ENCODE data around the gene UACA. TPM values are rescaled to one million over a fixed set of nuclear protein-coding genes. Genes with fewer than 3 reads are reported as not detected.

UACA gene
- total RNA-seq, 1 donor = 3.0 TPM

DNA sequence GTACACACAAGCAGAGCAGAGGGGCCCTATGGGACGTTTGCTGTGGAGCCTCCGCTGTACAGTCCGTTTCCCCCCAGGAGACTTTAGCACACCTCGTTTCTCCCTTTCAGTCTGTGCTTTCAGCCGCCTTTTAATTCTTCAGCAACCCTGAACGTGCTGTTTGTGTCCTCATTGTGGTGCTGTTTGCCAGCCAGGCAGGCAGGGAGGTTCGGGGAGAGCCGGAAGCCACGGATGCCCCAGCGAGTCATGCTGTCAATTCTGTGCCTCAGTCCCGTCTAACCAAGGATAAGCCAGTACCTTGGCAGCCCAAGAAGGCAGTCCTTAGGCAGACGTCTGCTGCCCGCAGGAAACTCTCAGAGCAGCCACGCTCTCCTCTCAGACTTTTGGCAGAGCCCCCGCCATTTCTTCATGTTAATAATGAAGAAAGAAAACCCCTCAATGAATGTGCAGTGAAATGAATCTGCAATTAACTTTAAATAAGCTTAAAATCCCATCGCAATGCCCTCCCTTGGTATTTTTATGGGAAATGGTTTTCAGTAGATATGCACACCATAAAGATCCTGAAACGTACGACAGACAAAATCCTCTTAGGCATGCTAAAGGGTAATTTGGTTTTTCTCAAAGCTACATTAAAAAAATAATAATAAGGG, 158.6 kb downstream of the UACA start:
- no peak for DNase-seq (ENCODE audit: low read depth in 2 of 3, low spot score in 2 of 3)

Other genes starting within 250 kb of the UACA start
- 1.3 TPM for gene LARP6, start 90.6 kb upstream of the UACA start, total RNA-seq
- 0.54 TPM for gene THAP10, start 128.9 kb upstream of the UACA start, total RNA-seq
- gene LRRC49, start 129.3 kb upstream of the UACA start, total RNA-seq = 1.6 TPM

Data from hematopoietic multipotent progenitor cell (in vitro differentiated cells).